Stimulated activated CD4-positive, alpha-beta T cell treated with anti-CD3 and anti-CD28 coated beads, Interleukin-4, amount 100 ng/mL, for 1 hour (primary cell): ENCODE data around the gene SRGAP1.
"Not testable (repeated sequence)": the region's sequence is repeated elsewhere in the genome, so short reads cannot be mapped to it uniquely, and the experiment has no call there.

ENCODE experiments used
- DNase-seq: peaks from one replicate; pipeline ENCODE4 v3.0.0-alpha.2; 2020

Gene SRGAP1

GRCh38 chr12:64132672-64133071 is 288.2 kb downstream of the SRGAP1 start:
- not testable (repeated sequence) for DNase-seq

GRCh38 chr12:64137117-64137516 is 292.6 kb downstream of the SRGAP1 start:
- no peak for DNase-seq

GRCh38 chr12:64139021-64139420 is 294.5 kb downstream of the SRGAP1 start:
- no peak for DNase-seq

- no peak for DNase-seq
These were observed 297.9 kb downstream of the SRGAP1 start for GRCh38 chr12:64142382-64142781.

- no peak for DNase-seq
These were observed 298.3 kb downstream of the SRGAP1 start for GRCh38 chr12:64142784-64143183.

- no peak for DNase-seq
These were observed 300.7 kb downstream of the SRGAP1 start for GRCh38 chr12:64145226-64145625.

- DNase-seq, result no peak
These were observed 302.6 kb downstream of the SRGAP1 start for GRCh38 chr12:64147011-64147631.

GRCh38 chr12:64147875-64148274 is 303.4 kb downstream of the SRGAP1 start:
- no peak for DNase-seq

- DNase-seq, result no peak
These were observed 310.2 kb downstream of the SRGAP1 start for GRCh38 chr12:64154677-64155076.

- no peak for DNase-seq
These were observed 312.6 kb downstream of the SRGAP1 start for GRCh38 chr12:64157110-64157509.

GRCh38 chr12:64160021-64160710 is 315.7 kb downstream of the SRGAP1 start:
- DNase-seq, result no peak

- no peak for DNase-seq
These were observed 316.2 kb downstream of the SRGAP1 start for GRCh38 chr12:64160711-64161060.

GRCh38 chr12:64166606-64167005 is 322.1 kb downstream of the SRGAP1 start:
- not testable (repeated sequence) for DNase-seq

- not testable (repeated sequence) for DNase-seq
These were observed 322.5 kb downstream of the SRGAP1 start for GRCh38 chr12:64167041-64167440.

- no peak for DNase-seq
These were observed 325.5 kb downstream of the SRGAP1 start for GRCh38 chr12:64170024-64170423.

GRCh38 chr12:64170730-64171129 is 326.2 kb downstream of the SRGAP1 start:
- no peak for DNase-seq

GRCh38 chr12:64171715-64172114 is 327.2 kb downstream of the SRGAP1 start:
- no peak for DNase-seq

- no peak for DNase-seq
These were observed 327.9 kb downstream of the SRGAP1 start for GRCh38 chr12:64172143-64172970.

- no peak for DNase-seq
These were observed 329.0 kb downstream of the SRGAP1 start for GRCh38 chr12:64173456-64173855.

- DNase-seq, result no peak
These were observed 330.9 kb downstream of the SRGAP1 start for GRCh38 chr12:64175254-64175945.

- no peak for DNase-seq
These were observed 332.5 kb downstream of the SRGAP1 start for GRCh38 chr12:64177001-64177400.

- no peak for DNase-seq
These were observed 333.6 kb downstream of the SRGAP1 start for GRCh38 chr12:64178122-64178521.

- no peak for DNase-seq
These were observed 336.5 kb downstream of the SRGAP1 start for GRCh38 chr12:64180951-64181350.
